Bronchial epithelial cell (primary cell): ENCODE data around the gene THRB. TPM values are rescaled to one million over a fixed set of nuclear protein-coding genes. Genes with fewer than 3 reads are reported as not detected.
"Not testable (repeated sequence)": the region's sequence is repeated elsewhere in the genome, so short reads cannot be mapped to it uniquely, and the experiment has no call there.

ENCODE experiments used
- DNase-seq: peaks from one replicate; pipeline ENCODE4 v3.0.0-alpha.2; 2010; ENCODE audit warnings: low read depth
- FAIRE-seq: peaks from 2 replicates; lab custom pipeline; 2011; peaks lifted over from hg19 to GRCh38; lab: Jason Lieb, UNC
- H3K27me3 ChIP-seq: 2 replicates; pipeline ENCODE4 v1.5.1; 2011; ENCODE audit warnings: low read length; ENCODE audit not compliant: control insufficient read depth, insufficient read depth
- H3K36me3 ChIP-seq: 2 replicates; pipeline ENCODE4 v1.5.1; 2011; ENCODE audit warnings: low read length; ENCODE audit not compliant: control insufficient read depth, insufficient read depth
- H3K4me3 ChIP-seq: 2 replicates; pipeline ENCODE4 v1.5.1; 2011; ENCODE audit warnings: mild to moderate bottlenecking, low read depth, low read length, control low read depth
- CTCF ChIP-seq: IDR thresholded peaks from 2 replicates; pipeline ENCODE4 v1.5.1; 2011; ENCODE audit warnings: mild to moderate bottlenecking, moderate library complexity, low read length, control low read depth, inconsistent platforms; ENCODE audit not compliant: insufficient read depth, severe bottlenecking
- total RNA-seq: library from RNA; depleted of rRNA; stranded (reverse); fragments of >200 nt; gene quantifications from 2 replicates; pipeline ENCODE4 v1.2.1, GENCODE V29; 2014

Gene THRB
- total RNA-seq, 1 donor from 2014 or later: 7.6 TPM

- Histone ChIP-seq H3K4me3 (no peak overlapping the region), H3K27me3 (no peaks in the 10 kb centered on the region), H3K36me3 (no peaks in the 10 kb centered on the region)
- TF ChIP-seq CTCF: no peak
- no peak for DNase-seq
- no peak for FAIRE-seq
Observed at GRCh38 chr3:24400450-24400849, 94.2 kb downstream of the THRB start.

GRCh38 chr3:24400015-24400414 lies 94.6 kb downstream of the THRB start:
- no peak overlapping the region for H3K4me3 ChIP-seq
- no peaks in the 10 kb centered on the region for H3K36me3 ChIP-seq
- H3K27me3 ChIP-seq: no peaks in the 10 kb centered on the region
- FAIRE-seq: no peak
- DNase-seq: no peak
- TF ChIP-seq CTCF: no peak

GRCh38 chr3:24399614-24400013 lies 95.0 kb downstream of the THRB start:
- no peak for TF ChIP-seq CTCF
- DNase-seq: no peak
- no peak overlapping the region for H3K4me3 ChIP-seq
- FAIRE-seq: no peak
- no peaks in the 10 kb centered on the region for H3K27me3 ChIP-seq
- H3K36me3 ChIP-seq: no peaks in the 10 kb centered on the region

GRCh38 chr3:24398712-24399111 lies 95.9 kb downstream of the THRB start:
- DNase-seq, H3K36me3 ChIP-seq, H3K27me3 ChIP-seq, FAIRE-seq, H3K4me3 ChIP-seq: not testable (repeated sequence)

- Histone ChIP-seq H3K27me3 (no peaks in the 10 kb centered on the region), H3K4me3 (no peak overlapping the region), H3K36me3 (no peaks in the 10 kb centered on the region)
- DNase-seq (no peak), FAIRE-seq (no peak)
- TF ChIP-seq CTCF: no peak
Observed at GRCh38 chr3:24396338-24396737, 98.3 kb downstream of the THRB start.

DNA sequence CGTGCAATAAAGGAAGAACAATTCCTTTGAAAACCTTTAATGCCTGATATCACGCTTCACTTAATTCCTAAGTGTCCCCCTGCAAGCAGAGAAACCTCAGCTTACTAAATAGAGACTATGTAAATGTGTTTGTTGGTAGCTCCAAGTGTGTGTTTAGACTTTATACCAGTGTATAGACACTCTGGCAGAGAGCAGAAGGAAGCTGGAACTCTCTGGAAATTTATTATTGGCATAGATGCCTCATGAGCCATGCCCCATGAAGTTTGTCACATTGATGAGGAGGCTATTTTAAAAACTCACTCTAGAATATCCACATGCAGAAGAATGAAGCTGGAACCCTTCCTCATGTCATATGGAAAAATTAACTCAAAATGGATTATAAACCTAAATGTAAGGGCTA lies 99.9 kb downstream of the THRB start:
- TF ChIP-seq CTCF: no peak
- no peaks in the 10 kb centered on the region for H3K36me3 ChIP-seq
- FAIRE-seq: no peak

More for the DNA sequence above, 99.9 kb downstream of the THRB start:
- no peak overlapping the region for H3K4me3 ChIP-seq
- no peak for DNase-seq
- H3K27me3 ChIP-seq: no peaks in the 10 kb centered on the region
